Lower lobe of right lung (tissue), 2 donors: ENCODE measurements around the gene HBS1L. TPM values are rescaled to one million over a fixed set of nuclear protein-coding genes. Genes with fewer than 3 reads are reported as not detected.

Source experiments
- ATAC-seq, 2 donors: fragments of 200-7000 bp; cut with Tn5 transposase; one replicate each; pipeline ENCODE4 v1.9.1; 2020 to 2022; ENCODE audit warnings: mild to moderate bottlenecking in 2 of 2, moderate library complexity in 2 of 2
- DNase-seq: peaks from one replicate; pipeline ENCODE4 v3.0.0-alpha.2; 2020
- H3K27ac ChIP-seq: fragments of 200-600 bp; one replicate; pipeline ENCODE4 v1.8.0; 2022
- H3K27me3 ChIP-seq: fragments of 200-600 bp; one replicate; pipeline ENCODE4 v1.8.0; 2022; ENCODE audit warnings: low read depth
- H3K36me3 ChIP-seq: fragments of 200-600 bp; one replicate; pipeline ENCODE4 v1.8.0; 2022; ENCODE audit warnings: mild to moderate bottlenecking
- H3K4me1 ChIP-seq: fragments of 200-600 bp; one replicate; pipeline ENCODE4 v1.8.0; 2022
- H3K4me3 ChIP-seq: fragments of 200-600 bp; one replicate; pipeline ENCODE4 v1.8.0; 2022; ENCODE audit warnings: mild to moderate bottlenecking
- H3K9me3 ChIP-seq: fragments of 200-600 bp; one replicate; pipeline ENCODE4 v1.8.0; 2022
- CTCF ChIP-seq: fragments of 200-600 bp; IDR thresholded peaks from one replicate; pipeline ENCODE4 v1.8.0; 2022; ENCODE audit warnings: antibody characterized with exemption, mild to moderate bottlenecking
- intact Hi-C: fragments of 100-400 bp; cut with DNase I; formaldehyde crosslinking; loops from one replicate; pipeline ENCODE4 v1.11.0; 2022
- total RNA-seq: library from RNA; stranded (reverse); fragmentation: NEBNext Ultra II Directional; extraction: Animal tissue kit (Norgen Biotek cat#: 25700); gene quantifications from one replicate; pipeline ENCODE4 v1.2.1, GENCODE V29; 2021
- donor health status: DM: no; HTN: yes; CAD: no; lungs with severe emphysema.

HBS1L gene
- total RNA-seq, 1 donor from 2014 or later, result 51.3 TPM

GRCh38 chr6:135056632-135057031, 2.0 kb upstream of the HBS1L start:
- ATAC-seq (no peak), DNase-seq (no peak)
- Histone ChIP-seq H3K4me1 (peaks cover 23% of the 10 kb centered on the region), H3K27ac (no peak overlapping the region), H3K36me3 (no peaks in the 10 kb centered on the region), H3K4me3 (no peak overlapping the region), H3K27me3 (no peaks in the 10 kb centered on the region), H3K9me3 (no peaks in the 10 kb centered on the region)
- TF ChIP-seq CTCF, result no peak
- intact Hi-C loops, result no loop called here

GRCh38 chr6:135054226-135054568, 425 bp downstream of the HBS1L start:
- no peaks in the 10 kb centered on the region for H3K27me3 ChIP-seq
- H3K4me1 ChIP-seq, result peaks cover 23% of the 10 kb centered on the region
- H3K36me3 ChIP-seq, result peaks cover 9% of the 10 kb centered on the region
- DNase-seq (no peak), ATAC-seq (peak; percentile 2 to 6)
- H3K4me3 ChIP-seq, result peak overlapping the region; percentile 86
- peak overlapping the region; percentile 90 for H3K27ac ChIP-seq
- intact Hi-C loops, result no loop called here
- TF ChIP-seq CTCF, result no peak
- no peaks in the 10 kb centered on the region for H3K9me3 ChIP-seq

DNA sequence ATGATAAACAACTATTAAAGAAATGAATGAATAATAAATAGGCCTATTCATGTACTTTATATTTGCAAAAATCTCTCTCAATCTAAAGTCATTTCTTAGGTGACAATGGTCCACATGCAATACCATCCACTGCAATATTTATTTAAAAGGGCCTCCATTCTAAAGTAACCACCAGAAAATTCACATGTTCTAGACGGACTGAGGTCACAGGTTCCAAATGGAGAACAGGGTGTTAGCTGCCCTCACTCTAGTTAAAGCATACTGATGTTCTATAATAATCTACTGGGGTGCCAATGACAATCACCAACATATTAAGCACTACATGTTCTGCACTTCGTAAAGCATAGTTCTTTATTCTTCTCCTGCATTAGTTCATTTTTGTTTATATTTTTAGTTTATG, 1.2 kb downstream of the HBS1L start:
- Histone ChIP-seq H3K27ac (no peak overlapping the region), H3K4me1 (peaks cover 23% of the 10 kb centered on the region), H3K36me3 (peaks cover 16% of the 10 kb centered on the region), H3K4me3 (peak overlapping the region; percentile 86), H3K9me3 (no peaks in the 10 kb centered on the region), H3K27me3 (no peaks in the 10 kb centered on the region)
- ATAC-seq, result no peak
- no peak for DNase-seq
- no peak for TF ChIP-seq CTCF
- intact Hi-C loops, result no loop called here

DNA sequence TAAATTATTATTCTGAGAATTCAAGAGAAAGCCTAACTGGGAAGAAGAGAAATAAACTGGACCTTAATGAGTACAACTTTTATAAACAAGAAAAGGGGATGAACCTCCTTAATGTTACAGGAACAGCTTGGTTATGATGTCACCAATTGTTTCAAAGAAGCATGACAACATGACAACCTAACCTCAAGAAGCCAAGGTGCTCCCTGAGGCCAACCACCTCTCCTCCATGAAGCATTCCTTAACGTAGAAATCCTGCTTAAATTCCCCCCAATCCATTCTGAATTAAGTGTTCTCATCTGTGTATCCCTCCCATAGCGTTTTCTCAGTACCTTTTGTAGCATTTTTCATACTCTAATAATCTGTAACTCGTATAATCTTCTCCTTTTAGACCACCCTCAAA, 1.7 kb downstream of the HBS1L start:
- Histone ChIP-seq H3K4me3 (no peak overlapping the region), H3K36me3 (peaks cover 20% of the 10 kb centered on the region), H3K27me3 (no peaks in the 10 kb centered on the region), H3K27ac (no peak overlapping the region), H3K4me1 (peaks cover 23% of the 10 kb centered on the region), H3K9me3 (no peaks in the 10 kb centered on the region)
- TF ChIP-seq CTCF, result no peak
- intact Hi-C loops, result no loop called here
- ATAC-seq (no peak), DNase-seq (no peak)

DNA sequence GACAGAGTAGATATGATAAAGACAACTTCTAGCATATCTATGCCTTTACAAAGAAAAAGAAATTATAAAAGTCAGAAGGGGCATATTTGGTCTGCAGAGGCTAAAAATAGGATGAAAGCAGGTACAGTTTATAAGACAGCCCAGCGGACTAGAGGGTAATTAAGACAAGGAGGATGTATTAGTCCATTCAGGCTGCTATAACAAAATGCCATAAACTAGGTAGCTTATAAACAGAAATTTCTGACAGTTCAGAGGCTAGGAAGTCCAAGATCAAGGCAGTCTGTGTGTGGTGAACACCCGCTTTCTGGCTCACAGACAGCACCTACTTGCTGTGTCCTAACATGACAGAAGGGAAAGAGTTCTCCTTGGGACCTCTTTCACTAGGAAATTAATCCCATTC, 5.7 kb downstream of the HBS1L start:
- Histone ChIP-seq H3K27me3 (no peaks in the 10 kb centered on the region), H3K4me1 (peaks cover 36% of the 10 kb centered on the region), H3K4me3 (no peak overlapping the region), H3K9me3 (no peaks in the 10 kb centered on the region), H3K36me3 (peaks cover 23% of the 10 kb centered on the region), H3K27ac (no peak overlapping the region)
- DNase-seq (no peak), ATAC-seq (no peak)
- intact Hi-C loops, result no loop called here
- no peak for TF ChIP-seq CTCF

DNA sequence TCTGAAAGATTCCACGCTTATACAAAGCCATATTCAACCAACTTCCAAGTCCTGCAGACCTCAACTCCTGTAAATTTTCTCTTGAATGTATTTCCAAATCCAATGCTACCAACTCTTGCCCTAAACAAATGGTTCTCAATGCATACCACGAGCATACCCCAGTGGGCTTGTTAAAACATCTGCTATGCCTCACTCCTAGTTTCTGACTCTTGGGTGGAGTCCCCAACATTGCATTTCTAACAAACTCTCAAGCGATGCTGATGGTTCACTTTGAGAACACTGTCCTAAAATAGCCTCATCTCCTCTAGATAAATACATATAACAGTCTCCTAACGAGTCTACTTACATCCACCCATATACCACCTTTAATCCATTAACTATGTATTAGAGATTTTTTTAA, 7.3 kb downstream of the HBS1L start:
- no peak for TF ChIP-seq CTCF
- Histone ChIP-seq H3K4me3 (no peak overlapping the region), H3K27me3 (no peaks in the 10 kb centered on the region), H3K4me1 (peaks cover 22% of the 10 kb centered on the region), H3K9me3 (no peaks in the 10 kb centered on the region), H3K36me3 (peaks cover 25% of the 10 kb centered on the region), H3K27ac (no peak overlapping the region)
- intact Hi-C loops, result no loop called here
- DNase-seq (no peak), ATAC-seq (no peak)
